Ovary (tissue), 9 donors: ENCODE results near the gene ALDOC. TPM values are rescaled to one million over a fixed set of nuclear protein-coding genes. Genes with fewer than 3 reads are reported as not detected.

Experiments
- DNase-seq, 5 donors: peaks; one replicate each; pipeline ENCODE4 v3.0.0-alpha.2; 2019 to 2020
- H3K27ac ChIP-seq, 2 donors: fragments of 200-600 bp; one replicate each; pipeline versions ENCODE4 v1.5.1 to v1.8.0; 2019 to 2022
- H3K27me3 ChIP-seq: fragments of 200-600 bp; one replicate; pipeline ENCODE4 v1.8.0; 2022
- H3K36me3 ChIP-seq: fragments of 200-600 bp; sonication (generic); one replicate; pipeline ENCODE4 v1.5.1; 2019
- H3K4me1 ChIP-seq: one replicate; pipeline ENCODE4 v1.8.1; 2013; ENCODE audit warnings: mild to moderate bottlenecking, moderate library complexity; ENCODE audit not compliant: insufficient read depth
- H3K4me3 ChIP-seq: fragments of 200-600 bp; sonication (generic); one replicate; pipeline ENCODE4 v1.5.1; 2017
- H3K9me3 ChIP-seq, 2 donors: fragments of 200-600 bp in 1 of 2; sonication (generic) in 1 of 2; one replicate each; pipeline versions ENCODE4 v1.5.1 to v1.8.1; 2013 to 2019; ENCODE audit warnings: mild to moderate bottlenecking in 1 of 2, moderate library complexity in 1 of 2
- EP300 ChIP-seq: sonication (generic); formaldehyde crosslinking; IDR thresholded peaks from one replicate; pipeline ENCODE4 v1.6.1; 2017; ENCODE audit warnings: antibody characterized with exemption
- POLR2A ChIP-seq: fragments of 450-650 bp; IDR thresholded peaks from one replicate; pipeline ENCODE4 v1.6.1; 2017; ENCODE audit warnings: antibody characterized with exemption, mild to moderate bottlenecking, moderate library complexity
- whole genome bisulfite sequencing, 3 donors: extraction: QIAGEN DNeasy Blood & Tissue Kit in 1 of 3; methylation state at CpG; one replicate each; pipeline versions ENCODE4 v1.1.5 to v1.1.7; 2013 to 2017; 5-methylcytosine and 5-hydroxymethylcytosine counted together
- intact Hi-C, 4 donors: fragments of 100-400 bp; cut with DNase I; formaldehyde crosslinking; loops; one replicate each; pipeline versions ENCODE4 v1.11.0 to v1.15.1; 2022 to 2023
- polyA plus RNA-seq, 2 donors: library from polyadenylated mRNA; stranded (reverse); fragments of 200-250 nt in 1 of 2; fragments of 350-450 nt in 1 of 2; fragmentation: Illumina TruSeq in 1 of 2; extraction: RNeasy Lipid Tissue Mini Kit (QIAGEN cat#74804) in 1 of 2; gene quantifications; one replicate each; pipeline ENCODE4 v1.2.3, GENCODE V29; 2013 to 2014
- total RNA-seq, 7 donors: library from RNA; depleted of rRNA in 2 of 7; stranded (reverse); fragments of >200 nt in 2 of 7; fragmentation: NEBNext Ultra II Directional in 3 of 7; extraction: Animal tissue kit (Norgen Biotek cat#: 25700) in 3 of 7; gene quantifications; one replicate each; pipeline versions ENCODE4 v1.1.0 to v1.2.4, GENCODE V29; 2016 to 2023
- TF ChIP-seq, protein P1 (sequence below), 3 donors: fragments of 450-650 bp in 2 of 3; fragments of 200-600 bp in 1 of 3; IDR thresholded peaks; one replicate each; pipeline versions ENCODE4 v1.5.1 to v1.8.0; 2016 to 2022; ENCODE audit warnings: antibody characterized with exemption in 3 of 3, mild to moderate bottlenecking in 1 of 3
- donor health status: DM: no; HTN: no; CAD: no; lungs with moderate emphysema.
- donor health status: DM: no; HTN: no; CAD: no.
- donor health status: Bipolar disorder and iron deficiency.
- donor health status: DM: yes; HTN: yes; CAD: no.
- donor health status: DM: no; HTN: no; CAD: no.
- donor health status: DM: yes; HTN: yes; CAD: no.

The ALDOC gene
- total and polyA plus RNA-seq, 9 donors: 17.1 to 71.5 (median 28.4) TPM

DNA sequence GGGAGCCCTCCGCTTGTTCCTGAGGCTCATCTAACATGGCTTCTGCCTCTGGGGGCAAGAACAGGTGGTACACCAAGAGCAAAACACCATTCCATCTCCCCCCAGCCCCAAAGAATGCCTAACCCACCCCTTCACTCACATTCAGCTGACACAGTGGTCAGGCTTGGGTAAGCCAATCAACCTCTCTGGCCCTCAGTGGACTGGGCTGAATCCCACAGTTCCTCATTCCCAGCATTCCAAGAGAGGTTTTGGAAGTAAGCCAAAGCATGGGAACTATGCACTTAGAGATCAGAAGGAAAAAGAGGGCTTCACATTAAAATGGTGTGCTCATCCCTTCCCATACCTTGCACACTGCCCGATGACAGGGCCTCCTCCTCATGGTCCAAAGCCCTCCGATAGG is 13.2 kb downstream of the ALDOC start:
- H3K27me3 ChIP-seq: no peaks in the 10 kb centered on the region
- no peaks in the 10 kb centered on the region for H3K36me3 ChIP-seq
- no peak overlapping the region for H3K4me3 ChIP-seq
- TF ChIP-seq EP300 (no peak), POLR2A (no peak)
- TF ChIP-seq, protein P1, sequence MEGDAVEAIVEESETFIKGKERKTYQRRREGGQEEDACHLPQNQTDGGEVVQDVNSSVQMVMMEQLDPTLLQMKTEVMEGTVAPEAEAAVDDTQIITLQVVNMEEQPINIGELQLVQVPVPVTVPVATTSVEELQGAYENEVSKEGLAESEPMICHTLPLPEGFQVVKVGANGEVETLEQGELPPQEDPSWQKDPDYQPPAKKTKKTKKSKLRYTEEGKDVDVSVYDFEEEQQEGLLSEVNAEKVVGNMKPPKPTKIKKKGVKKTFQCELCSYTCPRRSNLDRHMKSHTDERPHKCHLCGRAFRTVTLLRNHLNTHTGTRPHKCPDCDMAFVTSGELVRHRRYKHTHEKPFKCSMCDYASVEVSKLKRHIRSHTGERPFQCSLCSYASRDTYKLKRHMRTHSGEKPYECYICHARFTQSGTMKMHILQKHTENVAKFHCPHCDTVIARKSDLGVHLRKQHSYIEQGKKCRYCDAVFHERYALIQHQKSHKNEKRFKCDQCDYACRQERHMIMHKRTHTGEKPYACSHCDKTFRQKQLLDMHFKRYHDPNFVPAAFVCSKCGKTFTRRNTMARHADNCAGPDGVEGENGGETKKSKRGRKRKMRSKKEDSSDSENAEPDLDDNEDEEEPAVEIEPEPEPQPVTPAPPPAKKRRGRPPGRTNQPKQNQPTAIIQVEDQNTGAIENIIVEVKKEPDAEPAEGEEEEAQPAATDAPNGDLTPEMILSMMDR (IDR thresholded peaks at IDR 0.05): no peak
- 71 to 82% (median 77%) methylated on average over 3 of the region's 3 CpGs for WGBS, 3 donors
- no peak overlapping the region for H3K27ac ChIP-seq
- intact Hi-C loops: no loop called here
- no peak for DNase-seq
- H3K9me3 ChIP-seq: no peaks in the 10 kb centered on the region
- no peaks in the 10 kb centered on the region for H3K4me1 ChIP-seq

DNA sequence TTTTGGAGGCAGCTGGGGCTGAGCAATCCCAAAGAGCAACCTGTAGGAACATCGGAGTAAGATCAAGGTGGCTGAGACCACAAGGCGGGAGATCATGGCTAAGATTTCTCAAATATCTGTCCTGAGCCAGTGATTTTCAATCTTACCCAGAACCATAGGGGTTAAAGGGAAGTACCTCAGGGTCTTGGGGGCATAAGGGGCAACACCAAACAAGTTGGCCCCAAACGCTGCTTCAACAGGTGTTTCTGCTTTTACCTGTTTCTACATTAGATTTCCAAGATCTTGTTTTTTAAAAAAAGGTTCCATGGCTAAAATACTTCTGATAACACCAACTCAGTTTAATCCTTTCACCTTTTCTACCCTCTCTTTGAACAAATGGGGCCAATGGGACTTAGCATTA is 21.7 kb downstream of the ALDOC start:
- Histone ChIP-seq H3K9me3 (no peaks in the 10 kb centered on the region), H3K36me3 (no peaks in the 10 kb centered on the region), H3K4me3 (no peak overlapping the region), H3K4me1 (peaks cover 6% of the 10 kb centered on the region), H3K27me3 (no peaks in the 10 kb centered on the region), H3K27ac (no peak overlapping the region)
- TF ChIP-seq EP300 (no peak), POLR2A (no peak)
- TF ChIP-seq, protein P1 (IDR thresholded peaks at IDR 0.05): no peak
- WGBS, 3 donors: 90 to 93% (median 90%) methylated on average over 3 of the region's 3 CpGs
- no peak for DNase-seq
- intact Hi-C loops: loop anchor here in 1 of 4 donors (2.0 kb wide), 1 partner anchor 58 kb away; no protein-coding TSS in a partner anchor

DNA sequence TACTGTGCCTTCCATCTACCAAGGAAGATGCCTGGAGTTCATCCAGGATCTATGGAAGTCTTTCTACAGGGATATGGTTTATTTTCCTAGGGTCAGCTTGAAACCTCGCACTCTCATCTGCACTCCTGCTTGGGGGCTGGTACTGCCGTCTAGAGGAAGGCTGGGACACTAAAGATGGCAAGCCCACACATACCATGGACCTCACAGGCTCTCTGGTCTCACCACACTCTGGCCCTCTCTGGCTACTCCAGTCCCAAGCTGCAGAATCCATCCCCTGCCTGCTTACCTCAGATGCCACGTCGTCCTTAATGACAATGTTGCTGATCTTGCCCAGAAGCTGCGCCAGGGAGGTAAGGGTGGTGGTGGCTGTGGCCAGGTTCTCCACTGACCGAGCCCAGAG is 22.1 kb downstream of the ALDOC start:
- no peak overlapping the region for H3K4me3 ChIP-seq
- TF ChIP-seq EP300 (no peak), POLR2A (no peak)
- TF ChIP-seq, protein P1 (IDR thresholded peaks at IDR 0.05): no peak
- no peaks in the 10 kb centered on the region for H3K36me3 ChIP-seq
- H3K9me3 ChIP-seq: no peaks in the 10 kb centered on the region
- H3K27ac ChIP-seq: no peak overlapping the region
- H3K4me1 ChIP-seq: peaks cover 6% of the 10 kb centered on the region
- DNase-seq: no peak
- no peaks in the 10 kb centered on the region for H3K27me3 ChIP-seq
- WGBS, 3 donors: 81 to 93% (median 91%) methylated on average over 6 of the region's 6 CpGs
- intact Hi-C loops: loop anchor here in 1 of 4 donors (2.0 kb wide), 1 partner anchor 58 kb away; no protein-coding TSS in a partner anchor

DNA sequence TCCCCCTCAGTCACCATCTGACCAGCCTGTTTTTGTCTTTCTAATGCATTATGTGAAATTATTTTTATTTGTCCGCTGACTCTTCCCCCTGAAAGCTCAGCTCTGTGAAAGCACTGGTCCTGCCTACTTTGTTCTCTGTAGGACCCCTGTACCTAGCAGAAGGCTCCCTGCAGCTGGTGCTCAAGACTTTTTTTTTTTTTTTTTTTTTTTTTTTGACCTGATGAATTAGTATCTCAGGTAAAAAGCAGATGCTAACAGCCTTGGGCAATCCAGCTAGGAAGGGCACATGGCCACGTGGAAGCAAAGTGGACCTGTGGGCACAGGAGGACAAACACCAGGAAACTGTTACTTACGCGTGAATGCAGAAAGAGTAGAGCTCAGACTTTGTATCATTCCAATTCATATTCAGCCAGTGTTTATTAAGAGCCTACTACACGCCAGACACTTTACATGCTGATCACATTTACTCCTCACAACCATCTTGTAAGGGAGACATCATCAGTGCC is 23.6 kb downstream of the ALDOC start:
- 82 to 92% (median 87%) methylated on average over 5 of the region's 5 CpGs for WGBS, 3 donors
- no peaks in the 10 kb centered on the region for H3K9me3 ChIP-seq
- H3K27ac ChIP-seq: no peak overlapping the region
- no peaks in the 10 kb centered on the region for H3K27me3 ChIP-seq
- intact Hi-C loops: no loop called here
- peaks cover 6% of the 10 kb centered on the region for H3K4me1 ChIP-seq
- TF ChIP-seq POLR2A (no peak), EP300 (no peak)
- TF ChIP-seq, protein P1 (IDR thresholded peaks at IDR 0.05): no peak
- no peak for DNase-seq
- no peak overlapping the region for H3K4me3 ChIP-seq
- no peaks in the 10 kb centered on the region for H3K36me3 ChIP-seq
